NT2/D1 (cell line): ENCODE data around the gene FBXO39.

Experiments used
- SUZ12 ChIP-seq: IDR thresholded peaks from 2 replicates; pipeline ENCODE4 v1.6.1; 2011; ENCODE audit not compliant: insufficient read length, insufficient read depth; ENCODE audit errors: extremely low read depth
- YY1 ChIP-seq: IDR thresholded peaks from 2 replicates; pipeline ENCODE4 v1.6.1; 2011; ENCODE audit not compliant: insufficient read length, insufficient read depth
- ZNF274 ChIP-seq: IDR thresholded peaks from 2 replicates; pipeline ENCODE4 v1.6.1; 2011; ENCODE audit warnings: mild to moderate bottlenecking, low read depth, low read length

GRCh38 chr17:6830383-6830986, 54.5 kb downstream of the FBXO39 start:
- TF ChIP-seq ZNF274 (no peak), YY1 (no peak), SUZ12 (no peak)
